Measurements from ENCODE around the gene METTL24.
"Not testable (repeated sequence)": the region's sequence is repeated elsewhere in the genome, so short reads cannot be mapped to it uniquely, and the experiment has no call there.

Gene METTL24

DNA sequence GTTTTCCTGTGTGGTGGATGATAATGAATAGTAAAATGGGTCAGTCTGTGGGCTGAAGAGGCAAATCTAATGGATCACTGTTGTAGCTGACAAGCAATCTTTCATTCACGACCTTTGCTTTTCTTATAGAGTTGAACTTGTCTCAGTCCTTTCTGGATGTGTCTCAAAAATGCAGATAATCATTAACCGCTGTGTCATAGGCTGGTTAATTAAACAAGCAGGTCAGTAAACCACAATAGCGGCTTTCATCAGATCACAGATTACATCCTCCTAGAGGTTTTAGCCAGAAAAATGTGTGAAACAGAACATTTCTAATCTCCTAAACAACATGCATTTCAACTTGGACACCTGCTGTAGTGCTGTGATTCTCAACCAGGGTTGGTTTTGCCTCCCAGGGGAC is 2.5 kb upstream of the METTL24 start:
- DNase-seq (ENCODE audit: low read depth): no peak

DNA sequence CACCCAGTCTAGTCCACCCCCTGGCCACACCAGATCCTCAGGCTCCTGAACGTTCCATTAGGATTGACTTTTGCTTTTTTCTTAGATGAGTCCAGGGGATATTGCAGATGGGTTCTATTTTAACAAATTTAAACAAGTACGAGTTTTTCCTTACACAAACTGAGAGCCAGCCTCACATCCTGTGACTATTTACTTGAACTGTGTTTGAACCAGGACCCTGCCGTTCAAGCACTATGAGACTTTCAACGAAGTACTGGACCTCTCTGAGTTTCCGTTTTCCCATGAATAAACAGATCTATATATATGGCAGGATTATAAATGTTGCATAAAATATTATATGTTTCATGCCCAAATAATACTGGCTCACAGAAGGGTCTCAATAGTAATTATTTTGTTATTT is 1.4 kb upstream of the METTL24 start:
- no peak for DNase-seq (ENCODE audit: low read depth)

DNA sequence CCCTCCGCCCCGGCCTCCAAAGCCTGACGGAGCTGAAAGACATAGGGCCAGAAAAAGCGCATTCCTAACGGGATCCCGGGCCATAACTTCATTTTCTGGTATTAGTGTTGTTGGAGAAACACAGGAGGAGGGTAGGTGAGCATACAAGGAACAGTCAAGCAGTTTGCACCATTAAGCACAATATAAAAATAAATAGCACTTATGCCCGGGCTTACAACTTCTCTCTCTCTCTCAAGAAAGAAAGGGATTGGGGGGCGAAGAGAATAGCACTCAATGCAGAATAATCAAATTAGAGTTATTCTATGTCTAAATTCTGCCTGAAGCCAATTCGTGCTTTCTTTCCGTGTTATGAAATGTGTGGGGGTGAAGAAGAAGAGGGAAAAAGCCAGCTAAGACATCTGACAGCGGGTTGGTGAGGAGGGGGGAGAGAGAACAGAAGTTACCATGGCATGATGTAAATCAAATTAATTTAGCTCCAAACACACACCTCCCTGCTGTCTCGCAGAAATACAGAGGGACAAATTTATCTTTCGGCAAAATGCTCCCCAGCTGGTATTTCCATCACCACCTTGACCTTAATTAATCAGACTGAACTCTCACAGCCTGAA is 508 bp upstream of the METTL24 start:
- no peak for DNase-seq (ENCODE audit: low read depth)

DNA sequence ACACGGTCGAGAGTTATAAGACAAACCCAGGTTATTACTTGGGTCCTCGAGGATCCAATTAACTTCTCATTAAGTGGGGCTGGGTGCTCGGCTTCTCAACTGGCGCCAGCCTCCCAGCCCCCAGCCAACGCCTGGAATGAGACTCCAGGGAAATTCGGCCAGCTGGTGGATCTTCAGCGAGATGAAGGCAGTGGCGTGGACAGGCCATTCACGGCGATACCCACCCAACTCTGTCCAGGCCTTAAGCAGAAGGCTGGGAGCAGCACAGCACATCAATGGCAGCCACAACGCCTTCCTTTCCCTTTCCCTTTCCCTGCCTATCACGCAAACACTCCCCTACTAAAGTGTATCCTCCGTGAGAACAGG is 868 bp downstream of the METTL24 start:
- DNase-seq (ENCODE audit: low read depth): no peak

DNA sequence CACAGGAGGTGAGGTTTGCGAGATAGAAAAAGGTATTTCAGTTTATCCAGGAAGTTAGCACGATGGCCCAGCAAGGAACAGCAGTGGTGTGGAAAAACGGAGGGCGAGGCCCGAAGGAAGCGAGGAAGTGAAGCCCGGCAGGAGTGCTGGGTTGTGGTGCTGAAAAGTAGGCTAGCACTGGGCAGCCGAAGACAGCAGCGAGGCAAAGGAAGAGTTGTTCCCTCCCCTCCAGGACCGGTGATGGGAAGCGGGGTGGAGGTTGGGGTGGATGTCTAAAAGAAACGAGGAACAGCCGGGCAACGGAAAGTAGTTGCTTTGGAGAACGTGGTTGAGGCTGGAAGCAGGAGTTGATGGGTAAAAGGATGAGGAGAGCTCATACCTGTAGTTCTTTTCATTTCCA is 1.4 kb downstream of the METTL24 start:
- no peak for DNase-seq (ENCODE audit: low read depth)

DNA sequence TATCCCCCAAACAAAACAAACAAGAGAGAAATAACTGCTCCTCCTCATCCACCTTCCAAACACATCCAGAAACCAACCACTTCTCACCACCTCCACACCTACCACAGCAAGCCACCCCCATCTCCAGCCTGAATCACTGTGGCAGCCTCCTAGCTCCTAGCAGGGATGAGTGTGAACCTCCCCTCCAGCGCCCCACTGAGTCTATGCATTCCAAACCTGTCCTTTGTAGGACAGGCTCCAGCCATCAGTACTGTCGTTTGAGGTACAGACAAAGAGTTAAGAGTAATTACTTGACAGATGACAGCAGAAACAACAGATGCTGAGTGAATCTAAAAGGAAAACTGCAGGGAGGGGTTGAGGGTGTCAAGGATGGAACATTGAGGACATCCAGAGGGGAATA is 2.4 kb downstream of the METTL24 start:
- DNase-seq (ENCODE audit: low read depth): no peak

DNA sequence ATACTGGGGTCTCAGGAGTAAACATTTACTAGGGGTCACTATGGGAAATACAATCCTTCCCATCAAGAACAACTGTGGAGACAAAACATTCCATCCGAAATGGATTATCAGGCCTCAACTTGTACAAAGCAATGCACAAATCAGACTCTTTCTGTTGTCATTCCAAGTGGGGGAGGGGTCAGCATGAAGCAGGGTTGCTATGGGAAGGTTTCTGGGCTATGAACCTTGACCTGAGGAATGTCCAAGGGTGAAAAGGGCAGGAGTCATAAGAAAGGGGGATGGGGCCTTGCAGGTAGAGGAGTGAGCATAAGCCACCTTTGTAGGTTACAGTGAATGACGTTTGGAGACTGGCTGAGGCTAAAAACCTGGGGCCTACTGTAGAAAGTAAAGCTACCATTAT is 3.1 kb downstream of the METTL24 start:
- DNase-seq (ENCODE audit: low read depth): no peak

DNA sequence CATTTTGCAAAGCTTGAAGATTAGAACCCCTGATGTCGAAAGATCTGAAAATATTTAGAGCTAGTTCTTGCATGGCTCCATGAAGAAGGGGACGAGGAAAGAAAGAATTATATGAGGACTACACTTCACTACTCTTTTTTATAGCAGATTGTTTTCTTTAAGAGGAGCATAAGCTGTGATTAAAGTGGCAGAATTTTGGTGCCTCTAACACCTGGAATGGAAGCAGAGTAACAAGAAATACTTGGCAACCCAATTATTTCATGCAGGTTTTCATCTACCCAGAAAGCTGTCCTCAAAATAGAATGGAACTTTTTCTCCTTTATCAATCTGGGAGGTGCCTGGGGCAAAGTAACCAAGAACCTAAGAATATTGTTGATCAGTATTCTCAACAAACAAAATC is 4.0 kb downstream of the METTL24 start:
- DNase-seq (ENCODE audit: low read depth): no peak

DNA sequence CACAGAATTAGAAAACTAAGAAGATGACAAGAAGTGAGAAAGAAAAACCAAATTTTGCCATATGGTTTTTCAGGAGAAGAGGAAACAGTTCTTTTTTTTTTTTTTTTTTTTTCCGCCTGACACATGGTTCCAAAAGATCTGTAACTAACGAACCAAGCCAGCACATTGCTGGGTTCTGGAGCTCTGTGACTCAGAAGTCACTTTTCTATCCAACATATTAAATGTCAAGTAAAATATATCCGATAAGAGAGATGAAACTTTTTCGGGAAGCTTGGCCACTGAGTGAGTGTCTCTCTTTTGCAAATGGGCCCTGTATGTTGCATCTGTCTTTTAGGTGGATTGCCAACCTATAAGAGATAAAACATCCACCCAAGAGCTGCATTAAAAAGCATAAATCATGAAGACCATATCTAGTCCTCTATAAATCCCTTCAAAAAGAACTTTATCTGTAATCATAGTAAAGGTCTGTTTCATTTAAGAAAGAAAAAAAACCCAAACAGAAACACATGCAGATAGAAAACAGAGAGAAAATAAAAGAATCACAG is 4.6 kb downstream of the METTL24 start:
- DNase-seq (ENCODE audit: low read depth): no peak

DNA sequence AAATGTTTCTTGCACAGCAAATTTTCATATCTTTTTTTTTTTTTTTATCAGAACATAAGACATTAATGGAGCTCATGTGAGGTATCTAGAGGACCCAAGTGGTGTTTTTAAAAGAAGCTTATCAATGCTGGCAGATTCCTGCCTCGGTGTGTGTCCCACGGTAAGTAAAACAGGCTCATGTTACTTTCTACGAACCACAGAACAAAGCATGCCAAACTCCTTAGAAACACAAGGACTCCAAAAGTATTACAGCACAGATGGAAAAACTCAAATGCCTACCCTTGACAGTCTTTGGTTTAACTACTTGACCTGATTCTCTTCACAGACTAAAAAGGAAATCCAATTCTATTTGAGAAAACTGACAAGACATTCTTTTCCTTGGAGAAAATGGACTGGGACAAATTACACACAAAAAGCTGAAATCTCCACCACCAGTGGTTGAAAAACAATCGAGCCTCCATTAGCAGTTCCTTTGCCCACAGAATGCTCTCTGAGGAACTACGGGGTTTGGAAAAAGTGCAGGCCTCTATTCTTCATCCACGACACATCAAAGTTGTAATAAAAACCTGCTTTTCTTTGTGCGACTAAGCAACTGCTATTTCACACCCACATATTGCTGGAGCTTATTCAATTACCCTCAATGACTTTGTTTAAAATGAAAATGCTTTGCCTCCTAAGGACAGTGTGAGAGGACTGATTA is 5.4 kb downstream of the METTL24 start:
- DNase-seq (ENCODE audit: low read depth): no peak

DNA sequence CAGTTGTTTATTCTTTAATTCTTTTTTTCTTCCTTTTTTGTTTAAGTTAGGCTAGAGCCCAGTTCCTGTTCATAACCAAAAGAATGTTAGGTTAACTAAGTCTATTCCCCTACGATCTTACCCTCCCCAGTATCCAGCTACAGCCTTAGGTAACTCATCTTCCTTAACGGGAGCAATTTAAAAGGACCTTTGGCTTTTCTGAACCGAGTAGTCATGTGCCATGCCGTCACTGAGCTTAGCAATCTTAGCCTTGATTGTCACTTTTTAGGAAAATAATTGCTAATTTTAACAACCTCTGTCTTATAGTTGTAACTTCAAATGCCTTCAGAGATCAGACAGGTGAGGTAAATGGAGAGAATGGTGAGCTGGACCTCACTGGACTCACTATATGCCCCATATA is 6.2 kb downstream of the METTL24 start:
- no peak for DNase-seq (ENCODE audit: low read depth)

DNA sequence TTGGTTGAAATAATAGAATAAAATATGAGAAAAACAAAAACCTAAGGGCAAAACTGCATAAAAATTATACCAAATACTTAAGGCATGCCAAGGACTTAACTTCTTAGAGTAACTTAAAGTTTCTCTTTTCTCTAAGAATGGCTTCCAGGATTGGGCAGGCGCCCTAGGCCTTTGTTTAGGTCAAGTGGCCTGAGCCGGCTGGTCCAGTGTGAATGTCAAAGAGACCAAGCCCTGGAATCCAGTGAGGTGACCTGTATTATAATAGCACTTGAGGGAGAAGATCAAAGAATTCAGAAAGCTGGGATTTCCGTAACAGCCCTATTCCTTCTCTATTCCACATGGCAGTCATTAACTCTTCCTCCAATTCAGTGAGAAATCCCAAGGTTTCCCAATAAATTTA is 6.6 kb downstream of the METTL24 start:
- DNase-seq (ENCODE audit: low read depth): no peak

DNA sequence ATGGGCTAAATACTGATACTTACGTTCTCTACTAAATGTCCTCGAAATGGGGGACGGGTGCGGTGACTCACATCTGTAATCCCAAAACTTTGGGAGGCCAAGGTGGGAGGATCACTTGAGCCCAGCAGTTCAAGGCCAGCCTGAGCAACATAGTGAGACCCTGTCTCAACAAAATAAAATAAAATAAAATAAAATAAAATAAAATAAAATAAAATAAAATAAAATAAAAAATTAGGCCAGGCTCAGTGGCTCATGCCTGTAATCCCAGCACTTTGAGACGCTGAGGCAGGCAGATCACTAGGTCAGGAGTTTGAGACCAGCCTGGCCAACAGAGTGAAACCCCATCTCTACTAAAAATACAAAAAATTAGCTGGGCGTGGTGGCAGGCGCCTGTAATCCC is 7.6 kb downstream of the METTL24 start:
- DNase-seq (ENCODE audit: low read depth): not testable (repeated sequence)

DNA sequence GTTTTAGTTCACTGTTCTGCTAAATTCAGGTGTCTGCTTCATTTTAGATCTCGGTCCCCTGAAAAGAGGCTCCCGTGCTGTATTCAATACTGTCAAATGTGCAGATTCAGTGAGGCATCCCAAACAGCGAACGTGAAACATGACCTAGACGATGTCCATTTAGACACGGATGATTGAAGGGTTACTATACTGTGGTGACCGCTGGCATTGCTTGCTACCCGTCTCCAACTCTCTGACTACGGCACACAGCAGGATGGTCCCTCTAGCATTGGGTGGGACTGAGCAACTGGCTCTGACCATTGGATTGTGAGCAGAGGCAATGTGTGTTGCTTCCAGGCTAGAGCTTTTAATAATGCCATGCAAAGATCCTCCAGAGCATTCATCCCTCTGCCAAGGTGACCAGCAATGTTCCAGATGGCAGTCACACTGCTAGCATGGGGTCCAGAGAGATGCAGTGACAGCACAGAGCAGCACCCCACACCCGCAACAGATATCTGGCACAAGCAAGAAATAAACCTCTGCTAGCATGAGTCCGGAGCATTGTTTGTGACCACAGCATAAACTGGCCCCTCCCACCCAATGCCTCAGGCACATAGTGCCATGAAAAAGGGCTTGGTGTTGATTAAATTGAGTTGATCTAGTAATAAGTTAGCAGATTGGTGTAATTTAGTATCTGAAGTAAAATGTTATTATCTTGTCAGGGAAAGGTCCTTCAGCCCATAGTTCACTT is 9.0 kb downstream of the METTL24 start:
- no peak for DNase-seq (ENCODE audit: low read depth)

DNA sequence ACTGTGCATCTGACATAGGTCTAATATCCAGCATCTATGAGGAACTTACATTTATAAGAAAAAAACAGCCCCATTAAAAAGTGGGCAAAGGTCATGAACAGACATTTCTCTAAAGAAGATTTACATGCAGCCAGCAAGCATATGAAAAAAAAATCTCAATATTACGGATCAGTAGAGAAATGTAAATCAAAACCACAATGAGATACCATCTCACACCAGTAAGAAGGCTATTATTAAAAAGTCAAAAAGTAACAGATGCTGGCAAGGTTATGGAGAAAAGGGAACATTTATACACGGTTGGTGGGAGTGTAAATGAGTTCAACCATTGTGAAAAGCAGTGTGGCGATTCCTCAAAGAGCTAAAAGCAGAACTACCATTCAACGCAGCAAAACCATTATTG is 13.1 kb downstream of the METTL24 start:
- no peak for DNase-seq (ENCODE audit: low read depth)

DNA sequence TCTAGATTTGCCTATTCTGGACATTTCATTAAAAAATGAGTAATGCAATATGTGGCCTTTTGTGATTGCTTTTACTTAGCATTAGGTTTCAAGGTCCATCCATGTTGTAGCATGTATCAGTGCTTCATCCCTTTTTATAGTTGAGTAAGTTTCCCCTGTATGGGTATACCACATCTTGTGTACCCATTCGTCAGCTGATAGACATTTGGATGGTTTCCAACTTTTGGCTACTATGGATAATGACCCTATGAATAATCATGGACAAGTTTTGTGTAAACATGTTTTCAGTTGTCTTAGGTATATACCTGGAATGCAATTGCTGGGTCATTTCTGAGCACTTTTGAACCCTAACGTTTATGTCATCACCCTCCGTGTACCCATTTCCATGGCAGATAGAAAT is 15.4 kb downstream of the METTL24 start:
- DNase-seq (ENCODE audit: low read depth): no peak

DNA sequence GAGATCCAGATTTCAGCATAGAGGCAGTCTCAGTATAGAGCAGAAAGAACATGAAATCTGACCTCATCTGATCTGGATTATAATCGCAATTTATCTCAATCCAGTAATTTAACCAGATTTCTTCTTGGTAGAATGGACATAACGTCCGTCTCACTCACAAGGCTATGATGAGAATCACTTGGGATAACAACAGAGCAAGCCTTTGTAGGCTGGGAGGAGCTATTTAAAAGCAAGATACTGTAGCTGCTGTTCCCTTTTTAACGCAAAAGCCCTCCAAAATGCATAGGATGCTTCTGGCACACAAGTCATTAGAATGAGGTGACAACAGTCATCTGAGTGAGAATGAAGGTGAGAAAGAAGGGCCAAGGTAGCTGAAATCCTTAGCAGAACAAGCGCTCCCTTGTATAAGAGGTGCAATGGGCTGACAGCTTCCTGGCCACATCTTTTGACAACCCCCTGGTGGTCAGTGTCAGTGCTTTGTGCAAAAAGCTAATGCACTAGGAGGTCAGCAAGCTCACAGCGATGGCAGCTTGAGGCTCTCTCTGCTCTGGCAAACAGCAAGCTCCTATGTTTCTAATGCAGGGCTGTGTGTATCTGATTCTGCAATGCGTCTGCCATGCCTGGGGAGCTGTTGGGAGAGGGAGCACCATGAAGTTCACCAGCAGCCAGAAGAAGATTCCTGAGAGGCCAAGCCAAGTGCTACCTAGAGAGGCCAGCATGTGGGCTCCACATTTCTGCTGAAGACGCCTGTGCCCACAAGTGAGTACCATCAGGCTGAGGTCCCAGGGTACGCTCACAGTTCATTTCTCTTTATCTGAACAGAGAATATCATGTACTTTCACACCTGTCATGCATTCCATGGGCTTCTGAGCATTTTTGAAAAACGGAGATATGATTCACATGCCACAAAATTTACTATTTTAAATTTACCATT is 16.2 kb downstream of the METTL24 start:
- DNase-seq (ENCODE audit: low read depth): no peak

DNA sequence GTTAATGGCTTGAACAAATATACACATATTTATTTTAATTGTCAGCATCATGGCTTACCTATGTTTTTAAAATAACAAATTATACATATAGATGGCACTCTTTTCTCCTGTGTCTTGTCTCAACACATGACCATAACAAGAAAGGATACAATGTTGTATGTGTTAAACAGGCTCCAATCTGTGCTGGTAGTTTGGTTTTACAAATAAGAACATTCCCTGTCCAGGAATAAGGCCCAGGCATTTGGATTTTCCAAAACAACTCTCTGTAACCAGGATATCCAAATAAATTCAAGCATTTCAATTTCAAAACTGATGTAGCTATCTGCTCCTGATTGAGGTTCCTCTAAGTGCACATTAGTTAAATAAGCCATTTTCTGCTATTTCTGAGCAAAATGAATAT is 17.1 kb downstream of the METTL24 start:
- no peak for DNase-seq (ENCODE audit: low read depth)

DNA sequence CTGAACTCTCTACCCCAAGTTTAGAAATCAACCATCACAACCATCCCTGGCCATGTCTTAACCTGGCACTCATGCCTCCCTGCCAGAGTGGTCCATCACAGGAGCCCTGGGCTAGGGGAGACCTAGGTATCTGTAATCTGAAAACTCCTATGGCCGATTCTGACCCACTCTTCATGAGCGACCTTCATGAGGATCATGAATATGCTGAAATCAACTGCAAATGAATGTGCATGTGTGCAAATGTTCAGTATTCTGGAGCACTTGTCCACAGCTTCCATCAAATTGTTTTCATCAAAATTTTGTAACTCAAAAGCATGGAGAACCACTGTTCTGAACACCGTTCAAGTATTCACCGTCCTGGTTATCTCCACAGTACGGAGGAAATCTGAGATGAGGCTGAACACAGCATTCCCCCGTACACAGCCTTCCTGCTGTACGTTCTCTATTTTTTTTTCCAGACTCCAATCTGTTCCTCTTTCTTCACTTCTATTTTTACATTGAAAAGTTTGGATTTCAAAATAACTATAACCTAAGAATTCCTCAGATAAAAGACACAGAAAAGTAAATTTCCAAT is 17.7 kb downstream of the METTL24 start:
- no peak for DNase-seq (ENCODE audit: low read depth)

DNA sequence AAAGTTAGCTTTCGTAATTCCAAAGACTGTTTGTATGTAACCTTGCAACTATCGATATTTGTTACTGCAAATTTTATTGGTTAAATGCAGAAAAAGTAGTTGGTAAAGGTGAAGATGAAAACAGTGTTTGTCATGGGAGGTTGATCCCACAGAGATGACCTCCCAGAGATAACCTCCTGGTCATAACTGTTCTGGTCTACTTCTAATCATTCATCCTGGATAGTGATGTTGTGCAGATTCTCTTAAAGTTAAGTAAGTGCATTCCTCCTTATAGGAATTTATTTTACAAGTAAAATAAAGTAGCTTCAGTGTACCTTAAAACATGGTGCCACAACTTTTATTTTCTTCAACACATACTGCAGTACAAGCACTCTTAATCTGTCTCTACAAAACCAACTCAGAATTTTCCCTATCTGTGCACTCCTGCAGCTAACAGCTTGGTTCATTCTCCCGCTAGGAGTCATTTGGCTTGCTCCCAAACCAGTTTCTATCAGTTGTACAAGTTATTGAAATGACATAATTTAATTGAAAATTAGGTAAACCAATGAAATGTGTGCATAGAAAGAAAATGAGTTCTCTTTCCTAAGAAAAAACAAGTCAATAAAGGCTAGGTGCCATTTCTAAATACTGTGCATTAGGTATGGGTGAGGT is 19.2 kb downstream of the METTL24 start:
- no peak for DNase-seq (ENCODE audit: low read depth)

DNA sequence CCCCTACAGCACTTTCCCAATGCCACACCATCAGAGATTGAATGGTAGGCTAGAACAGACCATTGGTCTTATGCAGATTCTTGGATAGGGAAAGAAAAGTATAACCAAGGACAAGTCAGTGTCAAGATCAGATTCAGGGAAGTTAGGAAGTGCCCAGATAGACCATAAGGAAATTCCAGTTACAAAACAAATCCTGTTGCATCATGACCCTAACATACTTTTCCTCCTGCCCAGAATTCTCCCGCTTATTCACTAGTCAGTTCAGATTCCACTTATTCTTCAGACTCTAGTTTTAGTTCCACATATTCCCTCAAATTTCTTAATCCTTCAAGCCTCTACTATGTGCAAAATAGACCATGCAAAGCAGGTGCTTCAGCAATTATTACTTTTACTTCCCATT is 20.7 kb downstream of the METTL24 start:
- DNase-seq (ENCODE audit: low read depth): no peak
